ENCODE results near the gene DENND1A. TPM values are rescaled to one million over a fixed set of nuclear protein-coding genes. Genes with fewer than 3 reads are reported as not detected.
"Not testable (repeated sequence)": the region's sequence is repeated elsewhere in the genome, so short reads cannot be mapped to it uniquely, and the experiment has no call there.

DENND1A gene
- total RNA-seq, 1 donor from 2014 or later: 6.9 TPM

- no peak for DNase-seq (ENCODE audit: low read depth in 2 of 2)
These were observed 584.4 kb downstream of the DENND1A start for GRCh38 chr9:123345567-123345955.

GRCh38 chr9:123344192-123344949 is 585.6 kb downstream of the DENND1A start:
- no peak for DNase-seq (ENCODE audit: low read depth in 2 of 2)

GRCh38 chr9:123343443-123344191 is 586.3 kb downstream of the DENND1A start:
- DNase-seq (ENCODE audit: low read depth in 2 of 2): no peak

GRCh38 chr9:123342247-123342646 is 587.7 kb downstream of the DENND1A start:
- no peak for DNase-seq (ENCODE audit: low read depth in 2 of 2)

- DNase-seq (ENCODE audit: low read depth in 2 of 2): no peak
These were observed 588.1 kb downstream of the DENND1A start for GRCh38 chr9:123341816-123342215.

- peak in 1 of 2 donors; percentile 36 for DNase-seq (ENCODE audit: low read depth in 2 of 2)
These were observed 590.0 kb downstream of the DENND1A start for GRCh38 chr9:123339666-123340510.

GRCh38 chr9:123338710-123339665 is 590.9 kb downstream of the DENND1A start:
- peak in 1 of 2 donors; percentile 36 for DNase-seq (ENCODE audit: low read depth in 2 of 2)

- DNase-seq (ENCODE audit: low read depth in 2 of 2): no peak
These were observed 592.0 kb downstream of the DENND1A start for GRCh38 chr9:123337971-123338370.

GRCh38 chr9:123336959-123337358 is 593.0 kb downstream of the DENND1A start:
- no peak for DNase-seq (ENCODE audit: low read depth in 2 of 2)

- no peak for DNase-seq (ENCODE audit: low read depth in 2 of 2)
These were observed 593.5 kb downstream of the DENND1A start for GRCh38 chr9:123336449-123336848.

- no peak for DNase-seq (ENCODE audit: low read depth in 2 of 2)
These were observed 594.0 kb downstream of the DENND1A start for GRCh38 chr9:123335986-123336329.

GRCh38 chr9:123335193-123335985 is 594.5 kb downstream of the DENND1A start:
- DNase-seq (ENCODE audit: low read depth in 2 of 2): no peak

- no peak for DNase-seq (ENCODE audit: low read depth in 2 of 2)
These were observed 595.3 kb downstream of the DENND1A start for GRCh38 chr9:123334639-123335038.

- not testable (repeated sequence) for DNase-seq (ENCODE audit: low read depth in 2 of 2)
These were observed 596.8 kb downstream of the DENND1A start for GRCh38 chr9:123333058-123333669.

GRCh38 chr9:123331346-123332060 is 598.4 kb downstream of the DENND1A start:
- DNase-seq (ENCODE audit: low read depth in 2 of 2): no peak

Data from lung microvascular endothelial cell (primary cell).